Stimulated activated CD8-positive, alpha-beta memory T cell treated with anti-CD3 and anti-CD28 coated beads, Interleukin-15, amount 100 ng/mL, for 4 hours (primary cell): ENCODE measurements around the gene FBXO5.

ENCODE experiments used
- DNase-seq, 2 donors: peaks; one replicate each; pipeline ENCODE4 v3.0.0-alpha.2; 2020; ENCODE audit warnings: low read depth in 2 of 2

Gene FBXO5

DNA sequence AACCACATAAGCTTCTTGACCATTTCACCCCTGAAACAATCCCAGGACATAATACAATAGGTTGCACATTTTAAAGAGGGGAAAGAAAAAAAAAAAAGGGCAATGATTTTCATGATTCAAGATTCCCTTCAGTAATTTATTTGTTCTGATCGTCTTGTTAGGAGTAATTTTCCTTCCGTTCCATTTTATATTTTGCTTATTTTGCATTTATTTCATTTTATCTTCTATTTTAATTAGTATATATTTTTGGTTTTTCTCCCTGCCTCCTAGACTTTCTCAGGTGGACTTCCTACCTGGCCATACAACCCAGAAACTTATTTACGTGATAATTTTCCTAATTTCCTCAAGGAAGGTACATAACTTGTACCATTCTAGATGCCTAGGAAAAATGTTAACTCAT lies 32.6 kb downstream of the FBXO5 start:
- DNase-seq: no peak

DNA sequence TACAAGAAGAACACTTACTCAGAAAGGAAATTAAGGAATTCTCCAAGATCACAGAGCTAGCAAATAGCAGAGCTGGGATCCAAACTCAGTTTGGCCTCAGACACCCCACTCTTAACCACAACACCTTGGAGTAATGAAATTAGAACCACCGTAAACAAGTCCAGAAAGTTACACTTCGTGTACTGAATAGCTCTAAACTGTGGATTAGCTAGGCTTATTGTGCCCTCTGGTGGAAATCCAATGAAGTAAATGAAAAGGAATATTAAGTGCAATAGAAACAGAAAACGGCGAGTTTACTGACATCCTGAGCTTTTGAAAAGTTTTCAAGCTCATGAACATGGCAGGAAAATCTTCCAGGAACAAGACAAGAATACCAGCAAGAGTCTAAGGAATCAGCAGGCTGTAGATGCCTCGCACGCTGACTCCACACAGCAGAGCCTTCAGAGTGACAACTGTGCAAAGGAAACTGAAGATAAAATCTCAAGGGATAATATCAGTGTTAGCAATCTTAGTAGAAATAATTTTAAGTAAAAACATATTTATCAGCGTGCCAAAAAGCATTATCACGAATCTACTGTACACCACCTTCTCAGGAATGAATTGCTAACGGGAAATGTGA lies 34.6 kb downstream of the FBXO5 start:
- DNase-seq: no peak

DNA sequence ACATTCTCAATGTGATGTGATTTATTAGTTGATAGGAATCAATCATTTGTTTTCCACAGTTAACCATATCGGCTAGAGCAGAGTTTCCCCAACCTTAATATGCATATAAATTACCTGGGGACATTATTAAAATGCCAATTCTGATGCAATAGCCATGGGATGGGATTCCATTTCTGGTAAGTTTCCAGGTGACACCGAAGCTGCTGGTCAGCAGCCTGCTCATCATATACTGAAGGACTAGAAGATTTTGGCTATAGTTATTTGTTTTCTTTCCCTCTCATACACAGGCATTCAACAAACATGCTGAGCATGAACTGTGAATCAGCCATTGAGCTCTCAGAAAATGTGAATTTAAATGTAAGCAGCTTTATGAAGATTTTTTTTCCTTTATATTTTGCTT lies 35.8 kb downstream of the FBXO5 start:
- no peak for DNase-seq

DNA sequence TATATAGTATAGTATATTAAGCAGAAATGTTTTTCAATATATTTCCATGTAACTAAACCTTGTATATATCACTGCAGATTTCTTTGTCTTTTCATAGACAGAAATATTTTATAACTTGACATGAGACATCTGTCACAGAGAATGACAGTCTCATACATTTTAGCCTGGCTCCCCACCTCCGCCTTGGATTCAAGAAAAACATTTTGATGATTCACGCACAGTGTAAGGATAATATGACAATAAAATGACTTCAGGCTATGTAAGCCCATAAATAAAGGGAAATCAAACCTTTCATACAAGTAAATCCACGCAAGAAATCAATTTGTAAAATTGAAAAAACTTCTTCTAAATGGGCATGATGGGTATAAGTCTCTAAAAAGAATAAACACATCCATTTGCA lies 36.4 kb downstream of the FBXO5 start:
- no peak for DNase-seq

DNA sequence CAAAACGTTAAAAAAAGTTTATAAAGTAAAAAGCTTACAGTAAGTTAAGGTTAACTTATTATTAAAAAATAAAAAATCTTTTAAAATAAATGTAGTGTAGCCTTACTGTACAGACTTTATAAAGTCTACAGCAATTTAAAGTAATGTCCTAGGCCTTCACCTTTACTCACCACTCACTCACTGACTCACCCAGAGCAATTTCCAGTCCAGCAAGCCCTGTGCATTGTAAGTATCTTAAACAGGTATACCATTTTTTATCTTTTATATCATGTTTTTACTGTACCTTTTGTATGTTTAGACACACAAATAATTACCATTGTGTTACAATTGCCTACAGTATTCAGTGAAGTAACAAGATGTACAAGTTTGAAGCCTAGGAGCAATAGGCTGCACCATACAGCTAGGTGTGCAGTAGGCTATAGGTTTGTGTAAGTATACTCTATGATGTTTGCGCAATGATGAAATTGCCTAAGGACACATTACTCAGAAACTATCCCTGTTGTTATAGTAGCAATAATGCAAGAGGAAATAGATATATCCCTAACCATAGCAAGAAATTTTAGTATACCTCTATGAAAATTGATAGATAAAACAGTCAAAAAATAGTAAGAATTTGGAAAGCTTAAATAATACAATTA lies 39.5 kb downstream of the FBXO5 start:
- DNase-seq: no peak

DNA sequence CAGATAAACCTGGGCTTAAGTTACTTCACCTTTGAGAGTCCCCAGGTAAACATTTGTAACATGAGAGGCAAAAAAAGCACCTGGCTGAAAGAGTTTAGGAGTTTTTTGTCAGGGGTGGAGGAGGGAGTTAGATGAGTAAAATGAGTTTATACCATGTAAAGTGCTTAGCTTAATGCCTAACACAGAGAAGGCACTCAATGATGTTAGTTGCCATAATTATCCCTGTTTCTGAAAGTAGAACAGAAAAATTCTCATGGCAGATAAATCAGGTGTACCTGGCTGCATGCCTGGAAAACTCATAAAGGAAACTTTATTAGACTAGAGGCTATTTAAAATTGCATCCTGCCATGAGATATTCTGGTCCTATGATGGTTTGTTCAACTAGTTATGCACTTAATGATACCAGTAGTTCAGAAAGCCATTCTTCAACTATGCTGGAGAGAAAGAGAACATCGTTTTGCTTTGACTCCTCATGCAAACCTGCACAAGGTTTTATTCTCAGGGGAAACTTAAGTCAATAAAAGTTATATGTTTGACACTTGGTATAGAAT lies 40.4 kb downstream of the FBXO5 start:
- no peak for DNase-seq

DNA sequence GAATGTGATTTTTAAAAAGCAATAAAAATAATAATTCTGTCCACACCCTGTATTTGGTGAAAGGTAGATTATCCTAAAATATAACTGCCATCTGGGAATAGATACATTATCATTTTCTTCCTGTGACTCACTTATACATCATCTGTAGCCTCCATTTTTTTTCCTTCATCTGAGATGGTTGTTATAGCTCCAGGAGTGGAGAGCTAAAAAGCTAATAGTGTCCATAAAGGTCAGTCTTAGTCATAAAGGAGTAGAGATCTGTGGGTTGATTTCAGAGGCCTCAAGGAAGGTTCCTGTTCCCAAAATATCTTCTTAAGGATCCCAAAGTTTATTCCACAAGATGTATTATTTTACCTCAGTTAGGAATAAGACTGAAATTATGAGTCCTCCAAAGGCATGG lies 41.1 kb downstream of the FBXO5 start:
- DNase-seq: no peak

DNA sequence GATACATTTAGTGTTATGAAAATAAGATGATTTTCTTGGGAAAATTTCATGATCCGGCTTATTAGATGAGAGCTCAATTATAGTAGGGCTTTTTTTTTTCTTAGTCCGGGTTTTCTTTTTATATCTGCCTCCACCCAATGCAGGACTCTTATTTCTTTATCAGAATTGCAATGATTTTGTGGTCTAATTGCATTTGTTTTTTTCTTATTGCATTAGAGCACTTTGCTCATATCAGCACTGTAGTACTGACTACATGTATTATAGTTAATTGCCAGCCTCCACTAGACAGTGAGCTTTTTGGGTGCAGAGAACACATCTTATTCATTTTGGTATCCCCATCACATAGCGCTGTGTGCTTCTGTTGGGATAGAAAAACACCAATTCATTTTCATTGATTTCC lies 50.0 kb downstream of the FBXO5 start:
- DNase-seq: no peak

DNA sequence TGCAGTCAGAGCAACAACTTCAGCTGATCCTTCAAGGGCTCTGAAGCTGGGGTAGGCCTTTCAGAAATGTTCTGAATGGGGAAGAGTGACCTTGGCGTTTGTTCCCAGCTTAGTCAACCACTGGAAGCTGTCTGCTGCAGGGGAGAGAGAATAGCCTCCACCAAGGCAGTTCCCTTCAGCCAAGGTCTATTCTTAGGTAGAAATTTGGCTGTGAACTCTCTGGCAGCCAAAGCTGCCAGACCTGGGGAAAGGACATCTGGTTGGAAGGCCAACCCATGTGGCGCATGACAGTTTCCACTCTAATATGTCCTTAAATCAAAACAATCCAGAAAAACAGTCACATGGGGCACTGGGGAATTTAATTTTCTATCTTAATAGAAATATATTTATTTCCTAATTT lies 60.1 kb downstream of the FBXO5 start:
- no peak for DNase-seq
